Gastroesophageal sphincter (tissue), 2 donors: ENCODE measurements around the gene TRIM65.
"Not testable (repeated sequence)": the region's sequence is repeated elsewhere in the genome, so short reads cannot be mapped to it uniquely, and the experiment has no call there.

ENCODE experiments used
- EP300 ChIP-seq: sonication (generic); formaldehyde crosslinking; IDR thresholded peaks from one replicate; pipeline ENCODE4 v1.6.1; 2017; ENCODE audit warnings: antibody characterized with exemption, mild to moderate bottlenecking
- POLR2AphosphoS5 ChIP-seq: sonication (generic); formaldehyde crosslinking; IDR thresholded peaks from one replicate; pipeline ENCODE4 v1.6.1; 2017; ENCODE audit warnings: antibody characterized with exemption

DNA sequence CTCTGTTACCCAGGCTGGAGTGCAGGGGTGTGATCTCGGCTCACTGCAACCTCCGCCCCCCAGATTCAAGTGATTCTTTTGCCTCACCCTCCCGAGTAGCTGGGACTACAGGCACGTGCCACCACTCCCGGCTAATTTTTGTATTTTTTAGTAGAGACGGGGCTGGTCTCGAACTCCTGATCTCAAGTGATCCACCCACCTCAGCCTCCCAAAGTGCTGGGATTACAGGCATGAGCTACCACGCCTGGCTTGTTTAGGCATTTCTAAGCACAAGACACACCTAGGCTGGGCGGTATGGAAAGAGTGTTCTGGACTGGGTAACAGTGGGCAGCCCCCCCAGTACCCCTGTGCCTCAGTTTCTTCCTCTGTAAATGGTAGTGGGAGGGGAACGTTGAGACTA lies 26.5 kb downstream of the TRIM65 start:
- not testable (repeated sequence) for TF ChIP-seq POLR2AphosphoS5, EP300
